Uterus (tissue), 4 donors: ENCODE data around the gene PLXNA3. TPM values are rescaled to one million over a fixed set of nuclear protein-coding genes. Genes with fewer than 3 reads are reported as not detected.

Experiments
- DNase-seq, 2 donors: peaks; one replicate each; pipeline ENCODE4 v3.0.0-alpha.2; 2019 to 2020
- H3K27ac ChIP-seq, 2 donors: fragments of 200-600 bp; sonication (generic); 1 replicate in 1 of 2; 2 replicates in 1 of 2; pipeline ENCODE4 v1.5.1; 2016 to 2018
- H3K27me3 ChIP-seq, 2 donors: fragments of 200-600 bp; sonication (generic); one replicate each; pipeline ENCODE4 v1.5.1; 2018 to 2019; ENCODE audit warnings: control low read depth in 1 of 2
- H3K36me3 ChIP-seq, 2 donors: fragments of 200-600 bp; sonication (generic); one replicate each; pipeline ENCODE4 v1.5.1; 2019; ENCODE audit warnings: control low read depth in 1 of 2
- H3K4me1 ChIP-seq, 2 donors: fragments of 200-600 bp; sonication (generic); one replicate each; pipeline ENCODE4 v1.5.1; 2018 to 2019; ENCODE audit warnings: control low read depth in 1 of 2
- H3K4me3 ChIP-seq, 2 donors: fragments of 200-600 bp; sonication (generic); 1 replicate in 1 of 2; 2 replicates in 1 of 2; pipeline ENCODE4 v1.5.1; 2018 to 2019; ENCODE audit warnings: mild to moderate bottlenecking in 1 of 2
- H3K9me3 ChIP-seq, 2 donors: fragments of 200-600 bp; sonication (generic); one replicate each; pipeline ENCODE4 v1.5.1; 2019; ENCODE audit warnings: control low read depth in 1 of 2
- CTCF ChIP-seq, 4 experiments: fragments of 200-600 bp in 2 of 4; fragments of 450-650 bp in 2 of 4; sonication (generic) in 2 of 4; IDR thresholded peaks; one replicate each; pipeline ENCODE4 v1.5.1; 2016 to 2019; ENCODE audit warnings: antibody characterized with exemption in 4 of 4, mild to moderate bottlenecking in 2 of 4, moderate library complexity in 1 of 4
- POLR2A ChIP-seq, 2 donors: fragments of 450-650 bp; IDR thresholded peaks; one replicate each; pipeline ENCODE4 v1.6.1; 2016; ENCODE audit warnings: antibody characterized with exemption in 2 of 2, mild to moderate bottlenecking in 1 of 2, moderate library complexity in 1 of 2
- intact Hi-C: fragments of 100-400 bp; cut with DNase I; formaldehyde crosslinking; loops from one replicate; pipeline ENCODE4 v1.15.1; 2023; ENCODE audit warnings: low total_unique reads
- total RNA-seq, 4 donors: library from RNA; depleted of rRNA in 3 of 4; stranded (reverse); fragments of >200 nt in 3 of 4; gene quantifications; one replicate each; pipeline versions ENCODE4 v1.1.0 to v1.2.4, GENCODE V29; 2014 to 2023
- donor health status: DM: yes; HTN: yes; CAD: no.

The PLXNA3 gene
- total RNA-seq, 4 donors from 2014 or later, result 2.1 to 102 (median 8.6) TPM

DNA sequence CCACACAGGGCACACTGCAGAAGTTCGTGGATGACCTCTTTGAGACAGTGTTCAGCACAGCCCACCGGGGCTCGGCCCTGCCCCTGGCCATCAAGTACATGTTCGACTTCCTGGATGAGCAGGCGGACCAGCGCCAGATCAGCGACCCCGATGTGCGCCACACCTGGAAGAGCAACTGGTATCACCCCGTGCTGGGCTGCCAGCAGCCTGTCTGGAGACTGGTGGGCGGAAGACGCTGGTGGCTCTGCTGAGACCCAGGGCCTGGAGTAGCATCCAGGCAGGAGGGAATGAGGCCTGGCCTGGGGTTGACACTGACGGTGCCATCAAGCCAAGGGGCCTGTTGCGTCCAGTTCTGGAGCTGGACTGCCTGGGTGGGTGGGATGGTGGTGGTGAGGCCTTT, 12.4 kb downstream of the PLXNA3 start:
- no peak overlapping the region for H3K4me3 ChIP-seq
- H3K27ac ChIP-seq, result no peak overlapping the region
- intact Hi-C loops, result no loop called here
- H3K4me1 ChIP-seq, result no peaks in the 10 kb centered on the region
- no peaks in the 10 kb centered on the region for H3K27me3 ChIP-seq
- H3K9me3 ChIP-seq, result no peaks in the 10 kb centered on the region
- DNase-seq, result no peak
- TF ChIP-seq CTCF (IDR thresholded peaks at IDR 0.05) (no peak), POLR2A (IDR thresholded peaks at IDR 0.05) (no peak)
- no peaks in the 10 kb centered on the region for H3K36me3 ChIP-seq

DNA sequence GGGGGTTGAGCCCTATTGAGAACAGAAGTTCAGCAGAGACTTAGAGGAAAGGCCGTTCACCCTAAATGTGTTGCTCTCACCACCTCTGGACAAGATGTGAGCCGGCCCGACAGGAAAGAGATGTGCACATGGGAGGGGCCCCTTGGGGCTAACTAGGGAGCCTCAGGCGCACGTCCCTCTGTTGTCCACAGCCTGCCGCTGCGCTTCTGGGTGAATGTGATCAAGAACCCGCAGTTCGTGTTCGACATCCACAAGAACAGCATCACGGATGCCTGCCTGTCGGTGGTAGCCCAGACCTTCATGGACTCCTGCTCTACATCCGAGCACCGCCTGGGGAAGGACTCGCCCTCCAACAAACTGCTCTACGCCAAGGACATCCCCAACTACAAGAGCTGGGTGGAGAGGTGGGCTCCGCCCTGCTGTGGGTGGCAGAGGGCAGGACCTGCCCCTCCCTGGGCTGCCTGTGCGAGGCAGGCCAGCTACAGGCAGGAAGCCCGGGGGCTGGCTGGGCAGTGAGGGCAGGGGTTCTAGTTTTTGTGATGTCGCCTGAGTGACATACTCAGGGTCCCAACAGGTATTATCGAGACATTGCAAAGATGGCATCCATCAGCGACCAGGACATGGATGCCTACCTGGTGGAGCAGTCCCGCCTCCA, 13.0 kb downstream of the PLXNA3 start:
- Histone ChIP-seq H3K36me3 (no peaks in the 10 kb centered on the region), H3K9me3 (no peaks in the 10 kb centered on the region), H3K27me3 (no peaks in the 10 kb centered on the region), H3K4me1 (no peaks in the 10 kb centered on the region), H3K27ac (no peak overlapping the region), H3K4me3 (no peak overlapping the region)
- TF ChIP-seq POLR2A (IDR thresholded peaks at IDR 0.05), result no peak
- TF ChIP-seq CTCF (IDR thresholded peaks at IDR 0.05), result no peak
- DNase-seq, result no peak
- intact Hi-C loops, result no loop called here

- Histone ChIP-seq H3K27me3 (no peaks in the 10 kb centered on the region), H3K4me1 (no peaks in the 10 kb centered on the region), H3K36me3 (no peaks in the 10 kb centered on the region), H3K9me3 (no peaks in the 10 kb centered on the region), H3K4me3 (no peak overlapping the region), H3K27ac (no peak overlapping the region)
- DNase-seq, result peak in 1 of 2 donors; percentile 9
- TF ChIP-seq POLR2A (IDR thresholded peaks at IDR 0.05) (no peak), CTCF (IDR thresholded peaks at IDR 0.05) (no peak)
- intact Hi-C loops, result no loop called here
Measured at GRCh38 chrX:154471839-154472684, 14.0 kb downstream of the PLXNA3 start.

DNA sequence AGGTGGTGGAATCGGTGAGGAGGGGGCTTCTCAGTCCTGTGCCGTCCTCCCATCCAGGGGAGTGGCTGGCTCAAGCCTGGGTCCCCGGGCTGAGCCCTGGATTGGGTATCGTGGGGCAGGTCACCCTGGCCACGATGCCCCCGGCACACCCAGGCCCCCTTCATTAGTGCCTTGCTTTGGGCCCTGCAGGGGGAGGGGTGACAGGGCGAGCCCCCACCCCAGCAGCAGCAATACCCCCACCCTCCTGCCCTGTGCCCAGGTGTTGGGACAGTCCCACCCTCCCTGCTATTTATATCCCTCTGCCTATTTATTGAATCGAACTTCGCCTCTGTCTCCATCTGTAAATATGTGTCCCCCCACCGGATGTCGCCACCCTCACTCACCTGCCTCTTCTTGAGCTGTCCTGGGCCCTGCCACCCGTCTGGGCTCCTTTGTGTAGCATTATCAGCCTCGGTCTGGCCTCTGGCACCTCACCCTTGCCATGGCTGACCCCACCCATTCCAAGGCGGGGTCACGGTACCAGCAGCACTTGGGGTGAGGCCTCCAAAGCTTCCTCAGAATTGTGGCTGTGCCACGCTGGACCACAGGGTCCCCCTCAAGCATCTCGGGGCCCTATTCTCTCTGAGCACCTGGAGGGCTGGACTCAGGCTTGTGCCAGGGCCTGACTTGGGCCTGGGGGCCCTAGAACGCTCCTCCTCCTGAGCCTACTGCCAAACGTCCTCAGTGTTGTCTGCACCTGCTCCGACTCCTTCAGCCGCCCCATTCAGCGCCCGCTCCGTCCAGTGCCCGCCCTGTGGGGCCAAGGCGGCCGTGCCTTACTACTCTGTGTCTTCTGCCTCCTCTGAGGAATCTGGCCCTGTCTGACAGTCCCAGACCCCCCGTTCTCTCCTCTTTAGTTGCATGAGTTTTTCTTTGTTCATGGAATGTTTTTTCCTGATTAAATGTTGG, 14.9 kb downstream of the PLXNA3 start:
- H3K4me3 ChIP-seq, result no peak overlapping the region
- no peaks in the 10 kb centered on the region for H3K27me3 ChIP-seq
- intact Hi-C loops, result no loop called here
- H3K27ac ChIP-seq, result no peak overlapping the region
- no peaks in the 10 kb centered on the region for H3K9me3 ChIP-seq
- no peak for DNase-seq
- TF ChIP-seq CTCF (IDR thresholded peaks at IDR 0.05), result no peak
- TF ChIP-seq POLR2A (IDR thresholded peaks at IDR 0.05), result no peak
- H3K4me1 ChIP-seq, result no peaks in the 10 kb centered on the region
- no peaks in the 10 kb centered on the region for H3K36me3 ChIP-seq
